Measurements from ENCODE around the gene C2orf69. TPM values are rescaled to one million over a fixed set of nuclear protein-coding genes. Genes with fewer than 3 reads are reported as not detected.

The C2orf69 gene
- total RNA-seq, 3 donors from 2014 or later (not counting 1 experiment from before 2014, with no cell fraction given): 11.8 to 15.0 (median 13.0) TPM

- H3K27me3 Mint-ChIP-seq (ENCODE audit: low read depth in 2 of 2): peaks cover 9 to 25% of the 10 kb centered on the region in 2 donors
- DNase-seq (no peak), ATAC-seq (no peak)
- no peak overlapping the region for H3K4me3 ChIP-seq (ENCODE audit: low read length)
- intact Hi-C loops (cut with micrococcal nuclease): no loop called here
- no peaks in the 10 kb centered on the region for H3K4me1 ChIP-seq (ENCODE audit: control insufficient read depth, insufficient read depth, low read length)
- no peaks in the 10 kb centered on the region for H3K36me3 ChIP-seq (ENCODE audit: control insufficient read depth, insufficient read depth, low read length)
- peaks cover 4% of the 10 kb centered on the region for H3K9me3 ChIP-seq (ENCODE audit: control insufficient read depth, insufficient read depth, low read length)
- peaks cover 15% of the 10 kb centered on the region for H3K36me3 Mint-ChIP-seq
- no peak overlapping the region for H3K27ac Mint-ChIP-seq
- no peaks in the 10 kb centered on the region for H3K27me3 ChIP-seq (ENCODE audit: control insufficient read depth, insufficient read depth, low read length)
- 96% methylated on average over 1 of the region's 1 CpG for WGBS (ENCODE audit: insufficient coverage)
- TF ChIP-seq, protein P1, sequence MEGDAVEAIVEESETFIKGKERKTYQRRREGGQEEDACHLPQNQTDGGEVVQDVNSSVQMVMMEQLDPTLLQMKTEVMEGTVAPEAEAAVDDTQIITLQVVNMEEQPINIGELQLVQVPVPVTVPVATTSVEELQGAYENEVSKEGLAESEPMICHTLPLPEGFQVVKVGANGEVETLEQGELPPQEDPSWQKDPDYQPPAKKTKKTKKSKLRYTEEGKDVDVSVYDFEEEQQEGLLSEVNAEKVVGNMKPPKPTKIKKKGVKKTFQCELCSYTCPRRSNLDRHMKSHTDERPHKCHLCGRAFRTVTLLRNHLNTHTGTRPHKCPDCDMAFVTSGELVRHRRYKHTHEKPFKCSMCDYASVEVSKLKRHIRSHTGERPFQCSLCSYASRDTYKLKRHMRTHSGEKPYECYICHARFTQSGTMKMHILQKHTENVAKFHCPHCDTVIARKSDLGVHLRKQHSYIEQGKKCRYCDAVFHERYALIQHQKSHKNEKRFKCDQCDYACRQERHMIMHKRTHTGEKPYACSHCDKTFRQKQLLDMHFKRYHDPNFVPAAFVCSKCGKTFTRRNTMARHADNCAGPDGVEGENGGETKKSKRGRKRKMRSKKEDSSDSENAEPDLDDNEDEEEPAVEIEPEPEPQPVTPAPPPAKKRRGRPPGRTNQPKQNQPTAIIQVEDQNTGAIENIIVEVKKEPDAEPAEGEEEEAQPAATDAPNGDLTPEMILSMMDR (IDR thresholded peaks at IDR 0.05): no peak
- peaks cover 8 to 9% of the 10 kb centered on the region in 2 donors for H3K9me3 Mint-ChIP-seq
- H3K4me1 Mint-ChIP-seq: no peaks in the 10 kb centered on the region
- H3K4me3 Mint-ChIP-seq: no peak overlapping the region
- no peak overlapping the region for H3K27ac ChIP-seq (ENCODE audit: low read length)
Measured at GRCh38 chr2:199874209-199874608, 36.9 kb upstream of the C2orf69 start.

- WGBS (ENCODE audit: insufficient coverage): 100% methylated on average over 1 of the region's 1 CpG
- Histone ChIP-seq H3K27me3 (ENCODE audit: control insufficient read depth, insufficient read depth, low read length) (no peaks in the 10 kb centered on the region), H3K4me3 (ENCODE audit: low read length) (no peak overlapping the region), H3K27ac (ENCODE audit: low read length) (no peak overlapping the region), H3K36me3 (ENCODE audit: control insufficient read depth, insufficient read depth, low read length) (no peaks in the 10 kb centered on the region), H3K4me1 (ENCODE audit: control insufficient read depth, insufficient read depth, low read length) (no peaks in the 10 kb centered on the region), H3K9me3 (ENCODE audit: control insufficient read depth, insufficient read depth, low read length) (peaks cover 4% of the 10 kb centered on the region)
- TF ChIP-seq, protein P1 (IDR thresholded peaks at IDR 0.05): no peak
- Mint-ChIP-seq H3K4me1 (no peaks in the 10 kb centered on the region), H3K4me3 (no peak overlapping the region), H3K27me3 (ENCODE audit: low read depth in 2 of 2) (peaks cover 12 to 17% of the 10 kb centered on the region in 2 donors), H3K27ac (no peak overlapping the region), H3K36me3 (peaks cover 15% of the 10 kb centered on the region), H3K9me3 (peaks cover 8 to 9% of the 10 kb centered on the region in 2 donors)
- ATAC-seq (no peak), DNase-seq (no peak)
- intact Hi-C loops (cut with micrococcal nuclease): no loop called here
Measured at GRCh38 chr2:199875400-199875799, 35.7 kb upstream of the C2orf69 start.

GRCh38 chr2:199882667-199883066 is 28.4 kb upstream of the C2orf69 start:
- H3K4me3 Mint-ChIP-seq: no peak overlapping the region
- no peaks in the 10 kb centered on the region for H3K9me3 ChIP-seq (ENCODE audit: control insufficient read depth, insufficient read depth, low read length)
- no peak overlapping the region for H3K4me3 ChIP-seq (ENCODE audit: low read length)
- no peak overlapping the region for H3K27ac Mint-ChIP-seq
- DNase-seq (no peak), ATAC-seq (no peak)
- intact Hi-C loops (cut with micrococcal nuclease): no loop called here
- no peaks in the 10 kb centered on the region for H3K4me1 Mint-ChIP-seq
- no peaks in the 10 kb centered on the region for H3K27me3 ChIP-seq (ENCODE audit: control insufficient read depth, insufficient read depth, low read length)
- H3K27me3 Mint-ChIP-seq (ENCODE audit: low read depth in 2 of 2): peaks cover 10 to 11% of the 10 kb centered on the region in 2 donors
- no peaks in the 10 kb centered on the region for H3K36me3 ChIP-seq (ENCODE audit: control insufficient read depth, insufficient read depth, low read length)
- H3K27ac ChIP-seq (ENCODE audit: low read length): no peak overlapping the region
- H3K36me3 Mint-ChIP-seq: no peaks in the 10 kb centered on the region
- H3K4me1 ChIP-seq (ENCODE audit: control insufficient read depth, insufficient read depth, low read length): no peaks in the 10 kb centered on the region
- TF ChIP-seq, protein P1 (IDR thresholded peaks at IDR 0.05): no peak
- H3K9me3 Mint-ChIP-seq: no peaks in the 10 kb centered on the region

DNA sequence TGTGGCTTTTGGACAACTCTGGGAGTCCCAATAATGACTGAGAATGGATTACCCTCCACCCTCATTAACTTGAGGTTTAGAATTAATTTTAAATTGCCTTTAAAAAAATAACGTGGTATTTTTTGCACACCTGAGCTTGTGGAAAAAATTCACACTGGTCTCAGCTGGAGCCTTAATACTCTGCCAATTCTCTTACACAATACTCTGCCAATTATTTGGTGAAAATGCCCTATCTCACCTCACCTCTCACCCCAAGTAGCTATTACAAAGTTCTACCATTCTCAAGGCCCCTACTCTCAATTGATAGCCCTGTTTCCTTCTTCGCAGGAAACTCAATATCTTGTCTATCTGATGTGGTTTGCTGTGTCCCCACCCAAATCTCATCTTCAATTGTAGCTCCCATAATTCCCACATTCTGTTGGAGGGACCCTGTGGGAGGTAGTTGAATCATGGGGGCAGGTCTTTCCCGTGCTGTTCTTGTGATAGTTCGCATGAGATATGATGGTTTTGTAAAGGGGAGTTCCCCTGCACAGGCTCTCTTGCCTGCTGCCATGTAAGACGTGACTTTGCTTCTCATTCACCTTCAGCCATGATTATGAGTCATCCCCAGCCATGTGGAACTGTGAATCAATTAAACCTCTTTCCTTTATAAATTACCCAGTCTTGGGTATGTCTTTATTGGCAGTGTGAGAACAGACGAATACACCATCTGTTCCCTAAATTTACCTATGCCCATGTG is 27.4 kb upstream of the C2orf69 start:
- Histone ChIP-seq H3K27ac (ENCODE audit: low read length) (no peak overlapping the region), H3K9me3 (ENCODE audit: control insufficient read depth, insufficient read depth, low read length) (no peaks in the 10 kb centered on the region), H3K4me1 (ENCODE audit: control insufficient read depth, insufficient read depth, low read length) (no peaks in the 10 kb centered on the region), H3K27me3 (ENCODE audit: control insufficient read depth, insufficient read depth, low read length) (no peaks in the 10 kb centered on the region), H3K36me3 (ENCODE audit: control insufficient read depth, insufficient read depth, low read length) (no peaks in the 10 kb centered on the region), H3K4me3 (ENCODE audit: low read length) (no peak overlapping the region)
- Mint-ChIP-seq H3K36me3 (no peaks in the 10 kb centered on the region), H3K9me3 (no peaks in the 10 kb centered on the region), H3K4me3 (no peak overlapping the region), H3K27ac (no peak overlapping the region), H3K27me3 (ENCODE audit: low read depth in 2 of 2) (peaks cover 11% of the 10 kb centered on the region in 2 donors), H3K4me1 (no peaks in the 10 kb centered on the region)
- intact Hi-C loops (cut with micrococcal nuclease): no loop called here
- TF ChIP-seq, protein P1 (IDR thresholded peaks at IDR 0.05): no peak
- DNase-seq (no peak), ATAC-seq (no peak)
- WGBS (ENCODE audit: insufficient coverage): 95% methylated on average over 5 of the region's 6 CpGs
